NCI-H2196 treated with DMSO at 0.1 percent for 48 hours (cell line): ENCODE data around the gene PDCD6IP.
"Not testable (repeated sequence)": the region's sequence is repeated elsewhere in the genome, so short reads cannot be mapped to it uniquely, and the experiment has no call there.

ENCODE experiments used
- DNase-seq: peaks from one replicate; lab custom pipeline; 2025; ENCODE audit not compliant: unreplicated experiment; lab: John Stamatoyannopoulos, UW

Gene PDCD6IP

GRCh38 chr3:33848624-33849347, 50.4 kb downstream of the PDCD6IP start:
- no peak for DNase-seq

GRCh38 chr3:33850599-33850998, 52.2 kb downstream of the PDCD6IP start:
- not testable (repeated sequence) for DNase-seq

GRCh38 chr3:33855407-33855806, 57.0 kb downstream of the PDCD6IP start:
- not testable (repeated sequence) for DNase-seq

- no peak for DNase-seq
Observed at GRCh38 chr3:33855884-33856546, 57.6 kb downstream of the PDCD6IP start.

- not testable (repeated sequence) for DNase-seq
Observed at GRCh38 chr3:33857701-33858100, 59.3 kb downstream of the PDCD6IP start.

- DNase-seq = no peak
Observed at GRCh38 chr3:33858131-33858530, 59.7 kb downstream of the PDCD6IP start.

GRCh38 chr3:33860373-33861050, 62.1 kb downstream of the PDCD6IP start:
- no peak for DNase-seq

GRCh38 chr3:33865133-33865532, 66.7 kb downstream of the PDCD6IP start:
- DNase-seq = no peak

- DNase-seq = no peak
Observed at GRCh38 chr3:33868309-33868708, 69.9 kb downstream of the PDCD6IP start.

- DNase-seq = no peak
Observed at GRCh38 chr3:33869977-33870376, 71.5 kb downstream of the PDCD6IP start.

- DNase-seq = no peak
Observed at GRCh38 chr3:33874815-33875214, 76.4 kb downstream of the PDCD6IP start.

GRCh38 chr3:33875680-33876079, 77.2 kb downstream of the PDCD6IP start:
- DNase-seq = no peak

- no peak for DNase-seq
Observed at GRCh38 chr3:33877187-33877586, 78.8 kb downstream of the PDCD6IP start.

- no peak for DNase-seq
Observed at GRCh38 chr3:33879540-33879939, 81.1 kb downstream of the PDCD6IP start.

- no peak for DNase-seq
Observed at GRCh38 chr3:33881156-33882064, 83.0 kb downstream of the PDCD6IP start.

- DNase-seq = no peak
Observed at GRCh38 chr3:33882296-33882695, 83.9 kb downstream of the PDCD6IP start.

- DNase-seq = no peak
Observed at GRCh38 chr3:33883538-33883950, 85.1 kb downstream of the PDCD6IP start.

- DNase-seq = no peak
Observed at GRCh38 chr3:33883951-33884561, 85.6 kb downstream of the PDCD6IP start.

GRCh38 chr3:33884701-33885100, 86.3 kb downstream of the PDCD6IP start:
- DNase-seq = no peak

- DNase-seq = no peak
Observed at GRCh38 chr3:33885496-33885895, 87.1 kb downstream of the PDCD6IP start.

- no peak for DNase-seq
Observed at GRCh38 chr3:33886015-33886414, 87.6 kb downstream of the PDCD6IP start.
